Measurements from ENCODE around the gene SLC8A1. TPM values are rescaled to one million over a fixed set of nuclear protein-coding genes. Genes with fewer than 3 reads are reported as not detected.

Gene SLC8A1
- total and polyA plus RNA-seq, 2 donors (not counting 1 experiment from before 2014, with no cell fraction given) = 0.07 to 0.20 TPM

- POLR2A ChIA-PET = no interaction called here
- no peak overlapping the region for H3K4me3 Mint-ChIP-seq
- intact Hi-C loops (cut with micrococcal nuclease) = loop anchor here (10.0 kb wide), 1 partner anchor 1542 kb away; no protein-coding TSS in a partner anchor
Observed at GRCh38 chr2:40242315-40242714, 209.6 kb downstream of the SLC8A1 start.

GRCh38 chr2:40240070-40240469 is 211.8 kb downstream of the SLC8A1 start:
- H3K4me3 ChIP-seq (ENCODE audit: control extremely low read depth in 1 of 5, extremely low read depth in 1 of 5, insufficient read depth in 1 of 5, low read depth in 2 of 5, low read length in 4 of 5) = no peak overlapping the region
- TF ChIP-seq CTCF (IDR thresholded peaks at IDR 0.05) = no peak
- TF ChIP-seq EZH2 (IDR thresholded peaks at IDR 0.05; ENCODE audit: borderline replicate concordance, insufficient read depth, low read depth, low read length, poor library complexity, severe bottlenecking) = no peak
- no peaks in the 10 kb centered on the region for H3K4me1 ChIP-seq (ENCODE audit: control insufficient read depth in 2 of 2, insufficient read depth in 2 of 2, low read length in 2 of 2)
- CTCF ChIA-PET = no interaction called here
- no peak overlapping the region for H3K4me2 ChIP-seq (replicated peaks; ENCODE audit: low read depth, low read length, poor library complexity, severe bottlenecking)
- no peaks in the 10 kb centered on the region for H3K27me3 ChIP-seq (replicated peaks in 1 of 4; ENCODE audit: control extremely low read depth in 1 of 4, control insufficient read depth in 3 of 4, insufficient read depth in 4 of 4, low read length in 3 of 4)
- DNase-seq = no peak
- no peaks in the 10 kb centered on the region for H3K79me2 ChIP-seq (ENCODE audit: control insufficient read depth, insufficient read depth, low read length)
- H3K9ac ChIP-seq (ENCODE audit: low read length) = no peak overlapping the region
- no peak for ATAC-seq (ENCODE audit: low read depth)
- Mint-ChIP-seq H3K9me3 (ENCODE audit: insufficient read depth) (no peaks in the 10 kb centered on the region), H3K27ac (no peak overlapping the region), H3K4me1 (no peaks in the 10 kb centered on the region), H3K27me3 (no peaks in the 10 kb centered on the region), H3K4me3 (no peak overlapping the region)
- H3K9me3 ChIP-seq (ENCODE audit: control extremely low read depth in 1 of 3, control insufficient read depth in 2 of 3, insufficient read depth in 1 of 3, low read length in 2 of 3) = no peaks in the 10 kb centered on the region
- intact Hi-C loops (cut with micrococcal nuclease) = loop anchor here (10.0 kb wide), 1 partner anchor 1545 kb away; no protein-coding TSS in a partner anchor
- H3K27ac ChIP-seq (ENCODE audit: low read length in 2 of 2) = no peak overlapping the region
- no peaks in the 10 kb centered on the region for H3K36me3 ChIP-seq (replicated peaks in 1 of 2; ENCODE audit: control extremely low read depth in 1 of 2, control insufficient read depth in 1 of 2, extremely low read depth in 1 of 2, insufficient read depth in 2 of 2, low read length in 1 of 2)
- H2AFZ ChIP-seq (ENCODE audit: insufficient read depth, low read depth, low read length, poor library complexity, severe bottlenecking) = no peak overlapping the region
- POLR2A ChIA-PET = no interaction called here
- no CpG with 5 or more reads among the region's 5 CpGs for WGBS (ENCODE audit: insufficient coverage)
- no peaks in the 10 kb centered on the region for H4K20me1 ChIP-seq (ENCODE audit: control insufficient read depth, insufficient read depth, low read length, poor library complexity, severe bottlenecking)

More at GRCh38 chr2:40242315-40242714, 209.6 kb downstream of the SLC8A1 start:
- DNase-seq = no peak
- Histone ChIP-seq H3K9me3 (ENCODE audit: control extremely low read depth in 1 of 3, control insufficient read depth in 2 of 3, insufficient read depth in 1 of 3, low read length in 2 of 3) (no peaks in the 10 kb centered on the region), H3K27ac (ENCODE audit: low read length in 2 of 2) (no peak overlapping the region), H3K4me2 (replicated peaks; ENCODE audit: low read depth, low read length, poor library complexity, severe bottlenecking) (no peak overlapping the region), H3K4me1 (ENCODE audit: control insufficient read depth in 2 of 2, insufficient read depth in 2 of 2, low read length in 2 of 2) (no peaks in the 10 kb centered on the region), H2AFZ (ENCODE audit: insufficient read depth, low read depth, low read length, poor library complexity, severe bottlenecking) (no peak overlapping the region), H3K9ac (ENCODE audit: low read length) (no peak overlapping the region), H3K4me3 (ENCODE audit: control extremely low read depth in 1 of 5, extremely low read depth in 1 of 5, insufficient read depth in 1 of 5, low read depth in 2 of 5, low read length in 4 of 5) (no peak overlapping the region), H3K36me3 (replicated peaks in 1 of 2; ENCODE audit: control extremely low read depth in 1 of 2, control insufficient read depth in 1 of 2, extremely low read depth in 1 of 2, insufficient read depth in 2 of 2, low read length in 1 of 2) (no peaks in the 10 kb centered on the region), H4K20me1 (ENCODE audit: control insufficient read depth, insufficient read depth, low read length, poor library complexity, severe bottlenecking) (no peaks in the 10 kb centered on the region), H3K27me3 (replicated peaks in 1 of 4; ENCODE audit: control extremely low read depth in 1 of 4, control insufficient read depth in 3 of 4, insufficient read depth in 4 of 4, low read length in 3 of 4) (no peaks in the 10 kb centered on the region), H3K79me2 (ENCODE audit: control insufficient read depth, insufficient read depth, low read length) (no peaks in the 10 kb centered on the region)
- CTCF ChIA-PET = interaction anchor here (2.0 kb wide), 1 partner anchor 39 kb away, joined by 5 read pairs; no protein-coding TSS in a partner anchor
- no CpG with 5 or more reads among the region's 3 CpGs for WGBS (ENCODE audit: insufficient coverage)
- TF ChIP-seq CTCF (IDR thresholded peaks at IDR 0.05) (no peak), EZH2 (IDR thresholded peaks at IDR 0.05; ENCODE audit: borderline replicate concordance, insufficient read depth, low read depth, low read length, poor library complexity, severe bottlenecking) (no peak)
- Mint-ChIP-seq H3K27ac (no peak overlapping the region), H3K4me1 (no peaks in the 10 kb centered on the region), H3K9me3 (ENCODE audit: insufficient read depth) (no peaks in the 10 kb centered on the region), H3K27me3 (no peaks in the 10 kb centered on the region)
- ATAC-seq (ENCODE audit: low read depth) = no peak

Data from B cell (primary cell).